ENCODE results near the gene SNRK.

Gene SNRK, protein sequence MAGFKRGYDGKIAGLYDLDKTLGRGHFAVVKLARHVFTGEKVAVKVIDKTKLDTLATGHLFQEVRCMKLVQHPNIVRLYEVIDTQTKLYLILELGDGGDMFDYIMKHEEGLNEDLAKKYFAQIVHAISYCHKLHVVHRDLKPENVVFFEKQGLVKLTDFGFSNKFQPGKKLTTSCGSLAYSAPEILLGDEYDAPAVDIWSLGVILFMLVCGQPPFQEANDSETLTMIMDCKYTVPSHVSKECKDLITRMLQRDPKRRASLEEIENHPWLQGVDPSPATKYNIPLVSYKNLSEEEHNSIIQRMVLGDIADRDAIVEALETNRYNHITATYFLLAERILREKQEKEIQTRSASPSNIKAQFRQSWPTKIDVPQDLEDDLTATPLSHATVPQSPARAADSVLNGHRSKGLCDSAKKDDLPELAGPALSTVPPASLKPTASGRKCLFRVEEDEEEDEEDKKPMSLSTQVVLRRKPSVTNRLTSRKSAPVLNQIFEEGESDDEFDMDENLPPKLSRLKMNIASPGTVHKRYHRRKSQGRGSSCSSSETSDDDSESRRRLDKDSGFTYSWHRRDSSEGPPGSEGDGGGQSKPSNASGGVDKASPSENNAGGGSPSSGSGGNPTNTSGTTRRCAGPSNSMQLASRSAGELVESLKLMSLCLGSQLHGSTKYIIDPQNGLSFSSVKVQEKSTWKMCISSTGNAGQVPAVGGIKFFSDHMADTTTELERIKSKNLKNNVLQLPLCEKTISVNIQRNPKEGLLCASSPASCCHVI

DNA sequence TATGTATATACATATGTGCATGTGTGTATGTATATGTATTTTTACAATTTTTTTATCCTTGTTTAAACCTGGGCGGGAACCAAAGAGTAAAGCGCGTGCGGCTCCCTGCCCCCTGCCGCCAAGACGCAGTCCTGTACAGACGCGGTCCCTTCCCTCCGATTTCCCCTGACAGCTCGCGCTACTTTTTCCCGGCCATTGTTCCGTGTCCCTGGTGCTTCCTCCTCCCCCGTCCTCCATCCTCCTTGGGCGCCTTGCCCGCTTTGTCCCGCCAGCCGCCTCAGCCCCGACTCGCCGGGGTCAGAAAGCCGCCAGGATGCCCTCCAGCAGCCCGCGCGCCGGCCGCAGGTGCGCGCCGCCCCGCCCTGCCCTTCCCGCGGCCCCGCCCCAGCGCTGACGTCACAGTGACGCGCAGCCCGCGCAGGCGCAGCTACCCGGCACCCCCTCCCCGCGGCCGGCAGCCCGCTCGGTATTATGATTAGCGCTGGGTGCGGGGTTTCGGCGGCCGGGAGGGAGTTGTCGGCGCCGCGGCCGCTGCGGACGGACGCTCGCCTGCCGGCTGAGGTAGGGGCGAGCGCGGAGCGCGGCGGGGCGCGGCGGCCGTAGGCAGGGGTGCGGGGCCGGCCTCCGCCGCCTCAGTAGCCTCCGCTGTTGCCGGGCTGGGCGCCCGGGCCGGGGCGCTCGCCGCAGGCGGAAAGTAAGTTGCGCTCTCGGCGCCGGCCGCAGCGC lies at the start of gene SNRK:
TSS of gene SNRK (plus strand) at position 426 of the 726 bp plus-strand sequence. CDS start 16,664 bp downstream, outside the sequence.
- no peak for DNase-seq

DNA sequence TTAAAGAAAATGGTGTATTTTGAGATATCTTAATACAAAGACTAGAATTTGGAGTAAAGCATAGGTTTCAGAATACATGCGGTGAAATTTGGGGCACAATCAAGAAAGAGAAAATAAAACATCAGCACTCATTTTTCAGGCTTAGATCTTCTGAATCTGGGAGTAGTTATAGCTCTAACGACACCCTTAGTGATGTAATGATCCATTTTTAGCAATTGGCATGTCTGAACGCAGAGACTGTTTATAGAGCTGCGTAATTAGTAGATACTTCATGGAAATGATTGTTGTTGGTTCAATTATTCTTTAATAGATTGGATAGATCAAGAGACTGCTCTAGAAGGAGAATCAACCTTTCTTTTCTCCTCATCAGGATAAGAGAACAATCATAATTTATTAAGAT lies 47.5 kb upstream of the SNRK start:
- DNase-seq, result no peak

GRCh38 chr3:43239755-43240154 lies 46.6 kb upstream of the SNRK start:
- no peak for DNase-seq

DNA sequence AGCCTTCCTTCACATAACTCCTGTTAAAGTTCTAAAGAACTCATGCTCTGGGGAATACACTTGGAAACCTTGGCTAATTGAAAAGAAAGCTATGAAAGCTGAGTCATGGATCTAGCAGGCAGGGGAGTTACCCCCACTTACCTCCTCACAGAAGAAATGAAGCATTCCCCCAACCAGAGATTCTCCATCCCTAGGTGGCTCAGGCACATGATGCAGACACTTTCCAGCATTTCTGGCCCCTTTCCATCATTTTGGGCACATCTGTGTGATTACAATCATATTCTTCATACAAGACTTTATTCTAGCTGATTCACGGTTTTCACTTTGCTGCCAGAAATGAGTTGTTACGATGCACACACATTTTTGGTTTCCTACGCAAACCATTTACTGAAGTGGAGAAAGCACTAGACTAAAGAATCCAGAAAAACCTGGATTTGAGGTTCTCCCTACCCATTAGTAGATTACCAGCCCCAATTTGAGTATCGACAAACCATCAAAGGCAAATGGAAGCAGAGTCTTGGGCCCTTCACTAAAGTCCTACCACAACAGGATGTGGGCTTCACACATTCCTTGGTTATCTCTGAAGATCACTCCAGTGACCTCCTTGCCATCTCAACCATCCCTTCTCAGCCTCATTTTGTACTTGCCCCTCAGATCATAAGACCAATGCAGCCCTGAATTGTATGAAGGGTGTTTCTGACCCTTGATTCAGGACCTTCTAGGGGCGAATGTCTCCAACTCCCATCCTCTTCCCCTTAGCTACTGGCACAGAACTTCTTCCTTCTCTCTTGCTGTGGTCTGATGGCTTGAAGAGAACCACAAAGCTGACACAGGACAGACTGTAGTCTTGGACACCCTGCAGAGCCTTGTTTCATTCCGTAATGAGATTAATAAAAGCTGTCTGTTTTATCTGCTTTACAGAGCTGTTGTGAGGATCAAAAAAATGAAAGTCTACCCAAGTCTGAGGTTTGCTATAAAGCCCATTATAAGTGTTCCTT lies 42.5 kb upstream of the SNRK start:
- DNase-seq, result no peak

- DNase-seq, result no peak
Observed at GRCh38 chr3:43244694-43245093, 41.6 kb upstream of the SNRK start.

DNA sequence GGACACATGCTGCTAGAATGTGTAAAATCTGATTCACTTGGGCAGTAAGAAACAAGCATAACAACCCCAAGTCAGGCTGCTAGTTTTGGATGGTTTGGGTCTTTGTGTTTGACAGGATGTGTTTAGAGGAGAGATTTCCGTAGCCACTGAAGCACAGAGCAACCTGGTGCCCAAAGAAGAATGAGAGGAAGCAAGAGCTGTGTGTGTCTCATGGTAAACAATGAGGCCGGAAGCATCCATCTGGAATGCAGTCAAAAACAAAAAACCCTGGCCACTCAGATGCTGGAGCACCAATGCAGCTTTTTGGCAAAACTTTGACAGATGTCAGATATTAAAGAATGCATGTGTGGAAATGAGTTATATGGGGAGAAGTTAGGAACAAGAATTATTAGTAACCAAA lies 39.4 kb upstream of the SNRK start:
- no peak for DNase-seq

DNA sequence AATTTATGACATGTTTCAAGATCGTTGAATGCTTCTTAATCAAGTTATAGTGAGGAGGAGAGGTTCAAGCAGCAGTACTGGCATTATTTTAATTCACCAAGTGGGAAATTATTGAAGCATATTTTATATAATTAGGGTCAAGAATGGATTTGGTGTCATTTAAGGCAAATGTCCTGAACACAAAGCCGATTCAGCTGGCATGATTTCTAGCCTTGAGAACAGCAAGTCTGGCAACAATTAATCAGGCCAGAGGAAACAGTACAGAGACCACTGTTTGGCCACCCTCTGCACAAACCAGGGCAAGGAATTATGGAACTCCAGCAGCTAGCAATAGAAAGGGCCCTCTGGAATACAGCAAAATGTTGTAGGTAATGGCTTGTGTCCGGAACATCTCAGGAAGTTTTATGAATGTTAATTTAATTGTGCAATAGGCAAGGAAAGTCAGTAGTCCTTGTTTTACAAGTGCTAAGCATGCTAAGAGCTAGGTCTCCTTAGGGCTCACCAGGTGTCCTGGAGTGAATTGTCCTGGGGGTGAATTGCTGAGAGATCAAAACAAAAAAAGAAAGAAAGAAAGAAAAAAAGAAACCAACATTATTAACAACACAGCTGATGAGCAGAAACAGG lies 38.7 kb upstream of the SNRK start:
- no peak for DNase-seq

GRCh38 chr3:43248185-43248583 lies 38.2 kb upstream of the SNRK start:
- DNase-seq, result no peak

DNA sequence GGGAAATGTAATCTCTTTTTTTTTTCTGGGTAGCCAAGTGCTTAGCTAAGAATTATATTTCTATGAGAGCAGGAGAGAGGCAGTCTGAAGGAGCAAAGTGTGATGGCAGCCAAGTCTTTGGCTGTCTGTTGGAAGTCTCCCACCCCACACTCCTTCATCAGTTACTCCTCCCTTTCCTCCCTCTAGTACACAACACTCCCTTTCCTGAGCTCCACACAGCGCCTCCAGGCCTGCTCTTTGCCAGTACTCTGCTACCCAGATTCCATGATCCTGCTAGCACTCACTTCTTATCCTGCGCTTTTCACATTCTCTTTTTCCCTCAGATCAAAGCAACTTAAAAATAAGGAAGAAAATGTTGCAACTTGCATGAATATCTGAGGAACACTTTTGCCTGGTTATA lies 37.4 kb upstream of the SNRK start:
- DNase-seq, result no peak

DNA sequence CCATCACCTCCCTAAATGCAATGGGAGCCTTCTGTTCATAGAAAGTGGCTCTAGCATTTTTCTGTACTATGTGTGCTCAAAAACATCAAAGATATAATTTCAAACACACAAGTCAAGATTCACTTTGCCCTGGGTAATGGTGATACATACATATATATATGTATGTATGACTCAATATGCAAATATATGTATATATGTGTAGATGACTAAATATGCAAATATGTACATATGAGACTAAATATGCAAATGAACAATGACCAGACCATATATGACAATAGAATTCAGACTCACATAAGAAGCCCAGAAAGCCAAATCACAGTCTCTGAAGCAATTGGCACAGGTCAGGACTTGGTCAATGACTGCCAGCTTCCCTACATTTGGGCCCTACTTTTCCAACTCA lies 36.9 kb upstream of the SNRK start:
- DNase-seq, result no peak

DNA sequence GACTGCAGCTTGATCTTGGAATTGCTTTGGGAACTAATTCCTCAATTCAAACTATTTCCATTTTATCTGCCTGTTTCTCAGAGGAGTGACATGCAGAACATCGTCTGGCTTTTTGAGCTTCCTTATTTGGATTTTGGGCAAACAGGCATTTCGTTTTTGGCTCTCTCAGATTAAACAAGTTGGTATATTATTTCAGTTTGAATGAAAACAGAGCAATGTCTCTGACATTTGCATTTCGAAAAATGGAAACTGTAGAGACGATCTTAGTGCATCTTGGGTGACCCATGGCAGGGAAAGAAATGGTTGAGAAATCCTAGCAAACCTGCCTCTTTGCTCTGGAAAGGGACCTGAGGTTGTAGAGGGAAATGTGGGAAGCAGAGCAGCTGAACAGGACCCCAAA lies 33.0 kb upstream of the SNRK start:
- DNase-seq, result no peak

DNA sequence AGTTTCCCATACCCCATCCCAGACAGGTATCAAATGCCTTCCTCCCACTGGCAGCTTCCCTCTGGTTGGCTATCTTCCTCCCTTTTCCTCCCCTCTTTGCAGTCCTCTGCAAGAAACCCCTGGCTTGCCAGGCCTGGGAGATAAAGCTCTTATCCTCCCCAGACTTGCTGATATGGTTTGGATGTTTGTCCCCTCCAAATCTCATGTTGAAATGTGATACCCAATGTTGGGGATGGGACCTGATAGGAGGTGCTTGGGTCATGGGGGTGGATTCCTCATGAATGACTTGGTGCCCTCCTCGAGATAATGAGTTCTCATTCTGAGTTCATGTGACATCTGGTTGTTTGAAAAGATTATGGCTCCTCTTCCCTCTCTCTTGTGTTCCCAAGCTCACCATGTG lies 32.2 kb upstream of the SNRK start:
- no peak for DNase-seq

- DNase-seq, result no peak
Observed at GRCh38 chr3:43255662-43256061, 30.7 kb upstream of the SNRK start.

- no peak for DNase-seq
Observed at GRCh38 chr3:43256714-43257461, 29.5 kb upstream of the SNRK start.

DNA sequence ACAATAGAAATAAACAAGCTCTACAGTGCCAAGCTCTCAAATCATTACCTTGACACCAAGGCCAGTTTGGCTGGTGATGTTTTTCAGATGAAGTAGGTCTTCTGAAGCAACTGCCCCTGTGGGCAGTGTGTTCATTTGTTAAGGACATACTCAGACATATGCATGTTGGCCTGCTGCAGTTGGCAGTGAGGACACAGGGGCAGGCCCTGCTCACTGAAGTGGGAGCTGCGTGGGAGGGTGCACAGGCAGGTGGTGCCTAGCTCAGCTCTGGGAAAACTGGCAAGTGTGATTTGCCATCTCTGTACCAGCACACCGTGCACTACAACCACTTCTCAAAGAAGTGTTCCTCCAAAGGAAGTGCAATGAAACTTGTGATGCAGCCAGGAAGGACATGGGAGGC lies 28.5 kb upstream of the SNRK start:
- DNase-seq, result no peak

- no peak for DNase-seq
Observed at GRCh38 chr3:43259626-43260025, 26.7 kb upstream of the SNRK start.

- no peak for DNase-seq
Observed at GRCh38 chr3:43260412-43260811, 25.9 kb upstream of the SNRK start.

DNA sequence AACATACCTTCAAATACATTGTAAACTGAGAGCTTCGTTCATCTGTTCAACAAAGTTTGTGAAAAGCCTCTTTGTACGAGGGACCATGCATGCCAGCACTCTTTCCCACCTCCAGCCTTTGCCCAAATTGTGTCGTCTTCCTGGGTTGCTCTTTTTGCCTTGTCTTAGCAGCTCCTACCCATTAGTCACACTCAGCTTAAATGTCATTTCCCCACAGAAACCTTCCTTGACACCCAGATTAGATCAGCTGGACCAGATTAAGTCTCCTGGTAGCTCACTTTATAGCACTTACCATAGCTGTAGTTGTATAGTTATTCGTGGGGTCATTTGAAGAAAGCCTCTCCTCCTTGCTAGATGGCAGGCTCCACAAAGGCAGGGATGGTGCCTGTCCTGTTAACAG lies 24.1 kb upstream of the SNRK start:
- DNase-seq, result no peak

GRCh38 chr3:43266451-43266850 lies 19.9 kb upstream of the SNRK start:
- DNase-seq, result no peak

DNA sequence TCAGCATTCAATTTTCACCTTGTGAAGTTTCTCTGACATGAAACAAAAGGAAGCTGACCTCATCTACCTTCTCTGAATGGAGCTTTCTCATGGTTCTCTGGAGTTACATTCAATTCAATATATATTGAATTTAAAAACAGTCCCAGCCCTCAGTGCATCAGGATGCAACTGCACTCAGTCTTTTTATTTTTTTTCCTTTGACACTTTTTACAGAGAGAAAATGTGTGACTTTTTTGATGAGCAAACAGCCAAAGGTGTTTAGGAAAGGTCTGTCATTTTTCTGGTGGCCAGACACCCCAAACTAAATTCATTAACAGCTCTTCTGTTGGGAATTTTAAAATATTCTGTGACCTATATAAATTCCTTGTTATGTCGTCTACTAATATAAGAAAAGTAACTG lies 19.3 kb upstream of the SNRK start:
- no peak for DNase-seq

DNA sequence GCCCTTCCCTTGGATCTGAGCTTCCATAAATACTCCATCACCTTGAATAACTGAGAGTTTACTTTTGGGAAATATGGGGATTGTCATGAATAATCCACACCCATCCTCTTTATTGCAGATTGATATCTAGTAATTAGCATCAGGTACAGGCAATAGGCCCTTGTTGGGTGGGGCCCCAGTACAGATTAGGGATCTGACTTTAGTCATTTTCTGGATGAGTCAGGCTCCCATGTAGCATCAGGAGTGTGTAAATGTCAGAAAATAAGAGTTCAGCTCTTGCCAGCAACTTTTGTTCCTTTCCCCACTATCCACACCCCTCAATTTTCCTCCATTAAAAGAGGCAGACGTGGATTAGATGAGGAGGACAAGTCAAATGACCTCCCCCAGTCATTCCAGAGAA lies 17.7 kb upstream of the SNRK start:
- no peak for DNase-seq
